Choroid plexus epithelial cell (primary cell): Measurements from ENCODE around the gene LHFPL5.

Source experiments
- DNase-seq: peaks from one replicate; pipeline ENCODE4 v3.0.0-alpha.2; 2010; ENCODE audit warnings: low read depth
- H3K4me3 ChIP-seq: 2 replicates; pipeline ENCODE4 v1.5.1; 2011; ENCODE audit warnings: low read depth, mild to moderate bottlenecking, control low read depth, low read length, moderate library complexity
- CTCF ChIP-seq: conservative IDR thresholded peaks from 2 replicates; pipeline ENCODE4 v1.5.1; 2011; ENCODE audit warnings: low read depth, mild to moderate bottlenecking, control low read depth, inconsistent platforms, low read length, moderate library complexity

LHFPL5 gene

DNA sequence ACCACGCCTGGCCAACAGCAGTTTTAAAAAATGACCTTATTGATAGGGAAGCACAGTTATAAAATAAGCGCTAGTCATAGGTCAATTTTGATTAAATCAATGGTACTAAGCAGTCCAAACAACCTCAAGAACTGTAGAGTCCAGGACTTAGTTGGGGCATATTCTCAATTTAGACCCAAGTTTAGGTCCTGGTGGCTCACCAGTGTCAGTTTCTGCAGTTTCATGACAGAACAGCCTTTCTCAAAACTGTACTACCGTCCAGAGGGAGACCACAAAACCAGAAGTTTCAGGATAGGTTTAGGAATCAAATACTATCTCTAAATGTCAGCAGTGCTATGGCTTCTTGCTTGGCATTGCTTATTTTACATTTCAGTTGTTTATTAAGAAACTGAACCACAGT is 39.1 kb downstream of the LHFPL5 start:
- no peak for TF ChIP-seq CTCF
- H3K4me3 ChIP-seq, result no peak overlapping the region
- no peak for DNase-seq

DNA sequence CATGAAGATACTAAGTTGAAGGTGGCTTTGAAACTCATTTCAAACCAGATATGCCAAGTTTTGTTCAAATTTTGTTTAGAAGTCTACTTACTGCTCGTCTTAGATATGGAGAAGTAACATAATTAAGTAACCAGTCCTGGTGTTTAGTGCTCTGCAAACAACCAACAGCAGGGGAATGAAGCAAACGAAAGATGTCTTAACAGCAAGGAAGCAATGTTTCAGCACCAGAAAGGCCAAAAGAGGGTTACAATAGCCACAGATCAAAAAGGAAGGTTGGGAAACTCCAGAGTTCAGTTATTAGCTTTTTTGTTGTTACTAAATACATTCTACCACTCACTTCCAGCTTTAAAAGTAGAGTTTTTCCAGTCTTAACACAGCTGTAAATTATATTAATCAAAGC is 45.1 kb downstream of the LHFPL5 start:
- H3K4me3 ChIP-seq, result no peak overlapping the region
- TF ChIP-seq CTCF, result no peak
- no peak for DNase-seq

DNA sequence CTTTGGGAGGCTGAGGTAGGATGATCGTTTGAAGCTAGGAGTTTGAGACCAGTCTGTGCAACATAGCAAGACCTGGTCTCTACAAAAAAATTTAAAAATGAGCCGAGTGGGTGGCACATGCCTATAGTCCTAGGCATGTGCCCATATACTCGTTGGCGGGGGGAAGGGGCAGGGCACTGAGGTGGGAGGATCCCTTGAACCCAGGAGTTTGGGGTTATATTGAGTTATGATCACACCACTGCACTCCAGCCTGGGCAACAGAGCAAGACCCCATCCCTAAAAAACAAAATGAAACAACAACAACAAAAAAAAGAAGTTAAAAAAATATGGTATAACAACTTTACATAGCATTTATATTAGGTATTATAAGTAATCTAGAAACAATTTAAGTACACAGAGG is 47.8 kb downstream of the LHFPL5 start:
- DNase-seq, result no peak
- TF ChIP-seq CTCF, result no peak
- no peak overlapping the region for H3K4me3 ChIP-seq

DNA sequence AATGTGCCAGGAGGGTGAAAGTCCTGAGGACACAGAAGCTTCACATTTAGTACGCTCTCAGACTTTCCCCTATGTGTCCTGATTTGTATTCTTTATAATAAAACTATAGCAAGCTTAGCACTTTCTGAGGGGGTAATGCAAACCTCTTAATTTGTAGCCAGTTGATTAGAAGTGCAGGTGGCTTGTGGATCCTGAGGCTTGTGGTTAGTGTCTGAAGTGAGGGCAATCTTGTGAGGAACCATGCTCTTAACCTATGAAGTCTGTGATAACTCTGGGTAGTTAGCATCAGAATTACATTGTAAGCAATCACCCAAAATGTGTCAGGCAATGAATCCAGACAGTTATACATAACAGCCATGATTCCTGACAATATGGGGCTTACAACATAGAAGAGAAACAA is 51.1 kb downstream of the LHFPL5 start:
- TF ChIP-seq CTCF, result no peak
- DNase-seq, result no peak
- no peak overlapping the region for H3K4me3 ChIP-seq

DNA sequence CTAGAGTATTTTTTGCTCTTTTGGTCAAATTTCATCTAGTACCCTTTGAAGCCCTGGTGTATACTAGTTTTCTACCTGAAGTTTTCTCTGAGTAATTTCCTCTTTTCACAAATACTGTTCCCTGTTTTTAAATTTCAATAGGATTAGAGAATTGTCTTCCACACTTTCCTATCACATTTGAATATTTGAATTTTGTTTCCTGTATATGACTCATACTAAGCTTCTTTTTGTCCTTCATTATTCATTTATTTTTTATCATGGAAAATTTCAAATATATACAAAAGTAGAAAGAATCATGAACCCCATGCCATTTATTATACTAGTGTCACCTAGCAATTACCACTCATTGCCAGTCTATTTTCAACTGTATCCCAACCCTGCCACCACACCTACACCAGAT is 52.7 kb downstream of the LHFPL5 start:
- H3K4me3 ChIP-seq, result no peak overlapping the region
- DNase-seq, result no peak
- no peak for TF ChIP-seq CTCF

- no peak for DNase-seq
- TF ChIP-seq CTCF, result no peak
- no peak overlapping the region for H3K4me3 ChIP-seq
Observed at GRCh38 chr6:35859367-35859766, 54.2 kb downstream of the LHFPL5 start.
